Right renal pelvis (tissue), 4 donors: ENCODE data around the gene POLR1A. TPM values are rescaled to one million over a fixed set of nuclear protein-coding genes. Genes with fewer than 3 reads are reported as not detected.
"Not testable (repeated sequence)": the region's sequence is repeated elsewhere in the genome, so short reads cannot be mapped to it uniquely, and the experiment has no call there.

Source experiments
- DNase-seq, 4 donors: peaks; one replicate each; pipeline ENCODE4 v3.0.0-alpha.2; 2013; ENCODE audit warnings: low read depth in 4 of 4, low spot score in 3 of 4, missing footprints in 1 of 4
- polyA plus RNA-seq, 4 donors: library from polyadenylated mRNA; unstranded; fragments of 120-200 nt; gene quantifications; one replicate each; pipeline ENCODE4 v1.2.1, GENCODE V29; 2013; ENCODE audit not compliant: insufficient read length in 4 of 4

Gene POLR1A
- polyA plus RNA-seq, 4 donors: 18.7 to 22.5 (median 19.8) TPM

- DNase-seq: no peak
Observed at GRCh38 chr2:86001326-86001725, 104.4 kb downstream of the POLR1A start.

- DNase-seq: no peak
Observed at GRCh38 chr2:86000938-86001312, 104.8 kb downstream of the POLR1A start.

- no peak for DNase-seq
Observed at GRCh38 chr2:86000131-86000937, 105.4 kb downstream of the POLR1A start.

GRCh38 chr2:85999061-85999831 is 106.4 kb downstream of the POLR1A start:
- DNase-seq: no peak

GRCh38 chr2:85998071-85998991 is 107.4 kb downstream of the POLR1A start:
- no peak for DNase-seq

- no peak for DNase-seq
Observed at GRCh38 chr2:85997017-85997970, 108.4 kb downstream of the POLR1A start.

- DNase-seq: no peak
Observed at GRCh38 chr2:85996591-85996990, 109.1 kb downstream of the POLR1A start.

GRCh38 chr2:85995648-85996529 is 109.8 kb downstream of the POLR1A start:
- DNase-seq: no peak

GRCh38 chr2:85994897-85995647 is 110.6 kb downstream of the POLR1A start:
- DNase-seq: no peak

GRCh38 chr2:85994421-85994777 is 111.3 kb downstream of the POLR1A start:
- DNase-seq: no peak

- DNase-seq: no peak
Observed at GRCh38 chr2:85992611-85993010, 113.1 kb downstream of the POLR1A start.

GRCh38 chr2:85992053-85992452 is 113.6 kb downstream of the POLR1A start:
- DNase-seq: not testable (repeated sequence)

GRCh38 chr2:85990084-85990483 is 115.6 kb downstream of the POLR1A start:
- DNase-seq: no peak

GRCh38 chr2:85989288-85989865 is 116.3 kb downstream of the POLR1A start:
- no peak for DNase-seq

GRCh38 chr2:85988914-85989270 is 116.8 kb downstream of the POLR1A start:
- DNase-seq: no peak

- no peak for DNase-seq
Observed at GRCh38 chr2:85988175-85988913, 117.3 kb downstream of the POLR1A start.
